NCI-H2196 treated with DMSO at 0.1 percent for 48 hours (cell line): ENCODE measurements around the gene ILF3.
A peak's percentile ranks its signal among the peaks of the same experiment; 100 is the strongest.
"Not testable (repeated sequence)": the region's sequence is repeated elsewhere in the genome, so short reads cannot be mapped to it uniquely, and the experiment has no call there.

Experiments
- DNase-seq: peaks from one replicate; lab custom pipeline; 2025; ENCODE audit not compliant: unreplicated experiment; lab: John Stamatoyannopoulos, UW

The ILF3 gene

GRCh38 chr19:10671922-10672321 is 17.8 kb downstream of the ILF3 start:
- DNase-seq, result not testable (repeated sequence)

- not testable (repeated sequence) for DNase-seq
Measured at GRCh38 chr19:10675214-10675613, 21.1 kb downstream of the ILF3 start.

- peak; percentile 68 for DNase-seq
Measured at GRCh38 chr19:10677751-10678150, 23.6 kb downstream of the ILF3 start.

DNA sequence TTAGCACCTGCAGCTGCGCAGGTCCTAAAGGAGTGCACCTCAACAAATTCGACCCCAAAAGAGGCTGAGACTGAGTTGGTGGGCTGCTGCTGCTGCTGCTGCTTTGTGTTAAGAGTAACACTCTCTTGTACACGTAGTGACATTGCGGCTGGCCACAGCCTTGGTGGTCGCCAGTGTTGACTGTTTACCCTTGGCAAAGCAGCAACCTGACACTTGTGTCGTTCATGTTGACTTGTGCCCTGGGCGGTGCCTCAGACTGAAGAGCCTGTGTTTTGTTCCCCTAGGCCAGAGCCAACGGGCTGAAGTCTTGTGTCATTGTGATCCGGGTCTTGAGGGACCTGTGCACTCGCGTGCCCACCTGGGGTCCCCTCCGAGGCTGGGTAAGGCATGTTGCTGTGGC is 24.7 kb downstream of the ILF3 start:
- DNase-seq, result no peak

DNA sequence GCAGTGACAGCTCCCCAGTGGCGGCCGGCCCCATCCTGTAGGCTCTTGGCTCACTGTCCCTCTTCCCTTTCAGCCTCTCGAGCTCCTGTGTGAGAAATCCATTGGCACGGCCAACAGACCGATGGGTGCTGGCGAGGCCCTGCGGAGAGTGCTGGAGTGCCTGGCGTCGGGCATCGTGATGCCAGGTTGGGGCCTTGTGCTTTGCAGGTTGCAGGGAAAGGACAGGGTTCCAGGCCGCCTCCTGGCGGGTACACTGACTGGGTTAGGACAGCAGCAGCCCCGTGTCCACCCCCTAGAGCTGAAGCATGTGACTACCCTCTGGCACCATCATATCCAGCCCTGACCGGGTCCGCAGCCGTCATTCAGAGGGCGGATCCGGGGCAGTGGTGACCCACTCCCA is 25.6 kb downstream of the ILF3 start:
- no peak for DNase-seq

DNA sequence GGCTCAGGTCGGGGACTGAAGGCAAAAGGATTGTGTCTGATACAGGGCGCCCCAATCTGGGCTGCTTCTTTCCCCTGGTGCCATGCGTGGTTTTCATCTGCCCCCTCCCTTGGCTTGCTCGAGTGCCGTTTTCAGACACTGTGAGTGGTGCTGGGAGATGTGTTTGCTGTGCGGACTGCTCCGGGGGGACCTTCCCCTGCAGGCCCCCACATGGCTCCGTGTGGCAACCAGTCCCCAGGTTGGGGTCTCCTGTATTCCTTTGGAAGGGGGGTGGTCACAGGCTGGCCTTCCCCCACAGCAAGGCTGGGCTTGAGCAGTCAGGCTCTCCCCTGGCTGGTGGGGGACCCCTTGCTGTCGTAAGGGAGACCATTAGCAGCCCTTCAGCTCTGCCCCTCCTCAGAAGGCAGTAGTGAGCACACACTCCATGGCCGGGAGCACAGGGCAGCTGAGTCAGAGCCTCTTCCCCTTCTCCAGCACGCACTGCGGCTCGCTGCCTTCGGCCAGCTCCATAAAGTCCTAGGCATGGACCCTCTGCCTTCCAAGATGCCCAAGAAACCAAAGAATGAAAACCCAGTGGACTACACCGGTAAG is 26.5 kb downstream of the ILF3 start:
- no peak for DNase-seq

- no peak for DNase-seq
Measured at GRCh38 chr19:10681658-10682057, 27.5 kb downstream of the ILF3 start.

GRCh38 chr19:10682397-10683063 is 28.4 kb downstream of the ILF3 start:
- no peak for DNase-seq

GRCh38 chr19:10683064-10683426 is 28.9 kb downstream of the ILF3 start:
- DNase-seq, result no peak

- DNase-seq, result no peak
Measured at GRCh38 chr19:10683582-10683981, 29.4 kb downstream of the ILF3 start.

GRCh38 chr19:10685210-10685609 is 31.1 kb downstream of the ILF3 start:
- DNase-seq, result no peak

DNA sequence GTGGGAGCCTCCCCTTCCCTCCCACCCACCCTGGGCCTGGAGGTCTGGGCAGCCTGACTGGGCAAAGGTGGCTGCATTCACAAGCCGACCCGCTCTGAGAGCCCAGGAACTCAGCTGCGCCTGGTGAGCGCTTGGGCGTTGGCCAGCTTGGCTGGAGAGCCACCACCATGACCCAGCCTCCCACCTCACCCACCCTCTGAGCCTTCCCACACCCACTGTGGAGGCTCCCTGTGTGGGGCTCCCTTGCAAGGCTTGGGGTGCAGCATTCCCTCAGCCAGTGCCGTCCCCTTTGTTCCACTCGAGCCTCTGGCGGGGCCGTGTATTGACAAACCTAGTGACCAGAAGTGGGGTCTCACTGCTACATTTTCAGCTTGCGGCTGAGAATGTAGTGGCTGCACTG is 32.0 kb downstream of the ILF3 start:
- no peak for DNase-seq

DNA sequence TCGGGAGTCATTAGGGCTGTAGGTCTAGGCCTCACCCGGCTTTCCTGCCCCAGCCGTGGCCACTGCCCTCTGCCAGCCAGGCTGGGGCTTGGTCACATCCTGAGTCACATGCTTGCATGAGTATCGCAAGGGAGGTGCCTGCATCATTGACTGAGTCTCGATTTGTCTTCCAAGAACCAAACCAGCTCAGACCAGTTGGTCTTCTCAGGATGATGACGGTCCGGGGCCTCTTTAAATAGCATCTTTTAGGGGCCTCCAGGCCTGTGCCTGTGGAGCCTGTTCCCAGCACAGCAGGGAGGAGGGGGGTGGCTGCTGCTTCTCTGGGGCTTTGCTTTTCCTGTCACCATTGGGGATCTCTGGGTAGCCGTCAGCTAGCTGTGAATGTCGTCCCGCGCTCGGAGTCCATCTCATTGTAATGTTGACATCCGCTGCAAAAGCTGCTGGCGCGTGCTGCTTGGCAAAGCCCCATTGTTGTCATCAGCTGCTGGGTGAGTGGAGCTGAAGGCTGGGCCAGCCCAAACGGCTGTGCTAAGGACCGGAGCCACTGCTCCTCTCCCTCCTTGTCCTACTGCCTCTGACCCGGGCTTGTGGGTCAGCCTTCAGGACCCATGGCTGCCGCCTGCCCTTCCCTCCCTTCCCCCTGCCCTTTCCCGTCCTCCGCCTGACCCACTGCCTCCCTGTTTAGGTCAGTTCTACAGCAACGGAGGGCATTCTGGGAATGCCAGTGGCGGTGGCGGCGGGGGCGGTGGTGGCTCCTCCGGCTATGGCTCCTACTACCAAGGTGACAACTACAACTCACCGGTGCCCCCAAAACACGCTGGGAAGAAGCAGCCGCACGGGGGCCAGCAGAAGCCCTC is 32.7 kb downstream of the ILF3 start:
- no peak for DNase-seq

DNA sequence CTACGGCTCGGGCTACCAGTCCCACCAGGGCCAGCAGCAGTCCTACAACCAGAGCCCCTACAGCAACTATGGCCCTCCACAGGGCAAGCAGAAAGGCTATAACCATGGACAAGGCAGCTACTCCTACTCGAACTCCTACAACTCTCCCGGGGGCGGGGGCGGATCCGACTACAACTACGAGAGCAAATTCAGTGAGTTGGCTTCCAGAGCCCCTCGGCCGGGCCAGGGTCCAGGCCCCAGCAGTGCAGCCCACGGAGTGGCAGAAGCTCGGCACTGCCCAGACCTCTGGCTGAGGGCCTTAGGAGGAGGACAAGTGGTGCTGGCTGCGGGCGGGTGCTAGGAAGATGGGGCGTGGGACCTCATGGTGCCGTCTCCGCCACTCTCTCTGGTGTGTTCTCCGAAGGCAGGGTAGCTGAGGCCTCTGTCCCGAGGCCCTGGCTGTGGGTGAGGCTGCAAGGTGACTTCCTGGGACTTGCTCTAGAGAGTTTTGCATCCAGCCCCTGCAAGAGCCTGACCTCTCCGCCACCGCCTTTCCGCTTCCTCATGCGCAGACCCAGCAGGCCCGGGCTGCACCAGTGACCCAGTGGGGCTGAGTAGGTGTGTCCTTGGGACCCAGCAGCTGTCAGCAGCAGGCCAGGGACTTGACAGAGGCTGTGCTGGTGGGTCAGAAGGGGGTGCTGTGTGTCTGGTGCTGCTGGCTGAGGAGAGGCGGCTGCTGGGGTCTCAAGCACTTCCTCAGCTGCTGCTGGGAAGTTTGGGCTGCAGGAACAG is 33.6 kb downstream of the ILF3 start:
- DNase-seq, result no peak

GRCh38 chr19:10688545-10689280 is 34.6 kb downstream of the ILF3 start:
- no peak for DNase-seq

- DNase-seq, result no peak
Measured at GRCh38 chr19:10690341-10690781, 36.2 kb downstream of the ILF3 start.

- DNase-seq, result no peak
Measured at GRCh38 chr19:10691178-10691881, 37.2 kb downstream of the ILF3 start.

GRCh38 chr19:10691883-10692282 is 37.7 kb downstream of the ILF3 start:
- no peak for DNase-seq

- DNase-seq, result no peak
Measured at GRCh38 chr19:10692673-10693264, 38.6 kb downstream of the ILF3 start.
